Liver (tissue), 3 donors: ENCODE measurements around the gene AKAP5.

Source experiments
- ATF3 ChIP-seq: IDR thresholded peaks from 2 replicates; pipeline ENCODE4 v1.6.1; 2016; ENCODE audit warnings: antibody characterized with exemption
- RAD21 ChIP-seq, 2 donors: IDR thresholded peaks; 2 replicates each; pipeline ENCODE4 v1.6.1; 2016; ENCODE audit warnings: antibody characterized with exemption in 2 of 2, mild to moderate bottlenecking in 2 of 2
- REST ChIP-seq: IDR thresholded peaks from 2 replicates; pipeline ENCODE4 v1.6.1; 2016; ENCODE audit warnings: antibody characterized with exemption, mild to moderate bottlenecking
- SP1 ChIP-seq: IDR thresholded peaks from 2 replicates; pipeline ENCODE4 v1.6.1; 2018; ENCODE audit warnings: antibody characterized with exemption, mild to moderate bottlenecking
- TAF1 ChIP-seq: conservative IDR thresholded peaks from 2 replicates; pipeline ENCODE4 v1.6.1; 2016; ENCODE audit warnings: antibody characterized with exemption, mild to moderate bottlenecking
- YY1 ChIP-seq: IDR thresholded peaks from 2 replicates; pipeline ENCODE4 v1.6.1; 2016; ENCODE audit warnings: antibody characterized with exemption, mild to moderate bottlenecking
- TF ChIP-seq, protein P1 (sequence below): fragments of 150-350 bp; IDR thresholded peaks from 2 replicates; pipeline ENCODE4 v1.5.1; 2017; ENCODE audit warnings: improper control_type of control experiment, low read depth, low read length; ENCODE audit not compliant: missing input control
- TF ChIP-seq, protein P2 (sequence below): IDR thresholded peaks from 2 replicates; pipeline ENCODE4 v1.6.1; 2016; ENCODE audit warnings: antibody characterized with exemption
- donor health status: healthy.
- donor health status: healthy.

GRCh38 chr14:64500088-64500487 is 34.8 kb downstream of the AKAP5 start:
- TF ChIP-seq, protein P1, sequence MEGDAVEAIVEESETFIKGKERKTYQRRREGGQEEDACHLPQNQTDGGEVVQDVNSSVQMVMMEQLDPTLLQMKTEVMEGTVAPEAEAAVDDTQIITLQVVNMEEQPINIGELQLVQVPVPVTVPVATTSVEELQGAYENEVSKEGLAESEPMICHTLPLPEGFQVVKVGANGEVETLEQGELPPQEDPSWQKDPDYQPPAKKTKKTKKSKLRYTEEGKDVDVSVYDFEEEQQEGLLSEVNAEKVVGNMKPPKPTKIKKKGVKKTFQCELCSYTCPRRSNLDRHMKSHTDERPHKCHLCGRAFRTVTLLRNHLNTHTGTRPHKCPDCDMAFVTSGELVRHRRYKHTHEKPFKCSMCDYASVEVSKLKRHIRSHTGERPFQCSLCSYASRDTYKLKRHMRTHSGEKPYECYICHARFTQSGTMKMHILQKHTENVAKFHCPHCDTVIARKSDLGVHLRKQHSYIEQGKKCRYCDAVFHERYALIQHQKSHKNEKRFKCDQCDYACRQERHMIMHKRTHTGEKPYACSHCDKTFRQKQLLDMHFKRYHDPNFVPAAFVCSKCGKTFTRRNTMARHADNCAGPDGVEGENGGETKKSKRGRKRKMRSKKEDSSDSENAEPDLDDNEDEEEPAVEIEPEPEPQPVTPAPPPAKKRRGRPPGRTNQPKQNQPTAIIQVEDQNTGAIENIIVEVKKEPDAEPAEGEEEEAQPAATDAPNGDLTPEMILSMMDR = no peak
- TF ChIP-seq RAD21 (IDR thresholded peaks at IDR 0.05) (no peak), TAF1 (no peak), ATF3 (no peak), SP1 (no peak), REST (no peak), YY1 (no peak)
- TF ChIP-seq, protein P2, sequence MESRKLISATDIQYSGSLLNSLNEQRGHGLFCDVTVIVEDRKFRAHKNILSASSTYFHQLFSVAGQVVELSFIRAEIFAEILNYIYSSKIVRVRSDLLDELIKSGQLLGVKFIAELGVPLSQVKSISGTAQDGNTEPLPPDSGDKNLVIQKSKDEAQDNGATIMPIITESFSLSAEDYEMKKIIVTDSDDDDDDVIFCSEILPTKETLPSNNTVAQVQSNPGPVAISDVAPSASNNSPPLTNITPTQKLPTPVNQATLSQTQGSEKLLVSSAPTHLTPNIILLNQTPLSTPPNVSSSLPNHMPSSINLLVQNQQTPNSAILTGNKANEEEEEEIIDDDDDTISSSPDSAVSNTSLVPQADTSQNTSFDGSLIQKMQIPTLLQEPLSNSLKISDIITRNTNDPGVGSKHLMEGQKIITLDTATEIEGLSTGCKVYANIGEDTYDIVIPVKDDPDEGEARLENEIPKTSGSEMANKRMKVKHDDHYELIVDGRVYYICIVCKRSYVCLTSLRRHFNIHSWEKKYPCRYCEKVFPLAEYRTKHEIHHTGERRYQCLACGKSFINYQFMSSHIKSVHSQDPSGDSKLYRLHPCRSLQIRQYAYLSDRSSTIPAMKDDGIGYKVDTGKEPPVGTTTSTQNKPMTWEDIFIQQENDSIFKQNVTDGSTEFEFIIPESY = no peak
